Memory B cell (primary cell): ENCODE data around the gene MED12L.

Experiments used
- ATAC-seq: fragments of 150-1000 bp; cut with Tn5 transposase; 2 replicates; pipeline ENCODE4 v1.10.0; 2021; ENCODE audit warnings: low read depth, mild to moderate bottlenecking, moderate library complexity
- DNase-seq, 2 donors: peaks; one replicate each; pipeline ENCODE4 v3.0.0; 2022; ENCODE audit warnings: low spot score in 2 of 2
- H3K27ac Mint-ChIP-seq: one replicate; pipeline ENCODE4 v1.8.0; 2022; ENCODE audit warnings: mild to moderate bottlenecking, moderate library complexity, mixed read lengths
- H3K27me3 Mint-ChIP-seq: one replicate; pipeline ENCODE4 v1.8.0; 2022; ENCODE audit warnings: mixed read lengths
- H3K36me3 Mint-ChIP-seq: one replicate; pipeline ENCODE4 v1.8.0; 2022; ENCODE audit warnings: mild to moderate bottlenecking, mixed read lengths
- H3K4me1 Mint-ChIP-seq: one replicate; pipeline ENCODE4 v1.8.0; 2022; ENCODE audit warnings: mixed read lengths
- H3K4me3 Mint-ChIP-seq: one replicate; pipeline ENCODE4 v1.8.0; 2022; ENCODE audit warnings: mild to moderate bottlenecking, moderate library complexity, mixed read lengths
- H3K9me3 Mint-ChIP-seq: one replicate; pipeline ENCODE4 v1.8.0; 2022; ENCODE audit warnings: mixed read lengths

MED12L gene

GRCh38 chr3:151314593-151314992 lies 229.1 kb downstream of the MED12L start:
- ATAC-seq = no peak
- no peaks in the 10 kb centered on the region for H3K4me1 Mint-ChIP-seq
- DNase-seq = no peak
- no peak overlapping the region for H3K4me3 Mint-ChIP-seq
- no peaks in the 10 kb centered on the region for H3K36me3 Mint-ChIP-seq
- H3K27ac Mint-ChIP-seq = no peak overlapping the region
- H3K27me3 Mint-ChIP-seq = no peaks in the 10 kb centered on the region
- no peaks in the 10 kb centered on the region for H3K9me3 Mint-ChIP-seq

GRCh38 chr3:151315136-151315535 lies 229.7 kb downstream of the MED12L start:
- H3K27me3 Mint-ChIP-seq = no peaks in the 10 kb centered on the region
- no peak overlapping the region for H3K4me3 Mint-ChIP-seq
- no peaks in the 10 kb centered on the region for H3K4me1 Mint-ChIP-seq
- no peak for DNase-seq
- H3K27ac Mint-ChIP-seq = no peak overlapping the region
- no peaks in the 10 kb centered on the region for H3K9me3 Mint-ChIP-seq
- no peaks in the 10 kb centered on the region for H3K36me3 Mint-ChIP-seq
- ATAC-seq = no peak

GRCh38 chr3:151315846-151316245 lies 230.4 kb downstream of the MED12L start:
- H3K27ac Mint-ChIP-seq = no peak overlapping the region
- no peaks in the 10 kb centered on the region for H3K27me3 Mint-ChIP-seq
- H3K4me1 Mint-ChIP-seq = no peaks in the 10 kb centered on the region
- no peaks in the 10 kb centered on the region for H3K9me3 Mint-ChIP-seq
- DNase-seq = no peak
- no peaks in the 10 kb centered on the region for H3K36me3 Mint-ChIP-seq
- H3K4me3 Mint-ChIP-seq = no peak overlapping the region
- no peak for ATAC-seq

- ATAC-seq (no peak), DNase-seq (no peak)
- H3K27ac Mint-ChIP-seq = no peak within 1 kb of the TSS
These were observed 231.0 kb downstream of the MED12L start, which contains the start of gene GPR87 for GRCh38 chr3:151316267-151316991. Gene GPR87 (minus strand): TSS chr3:151316820. CDS start chr3:151300100, 16,720 bp downstream.

GRCh38 chr3:151318313-151318712 lies 232.8 kb downstream of the MED12L start:
- Mint-ChIP-seq H3K27me3 (no peaks in the 10 kb centered on the region), H3K27ac (no peak overlapping the region), H3K9me3 (peaks cover 2% of the 10 kb centered on the region), H3K4me3 (no peak overlapping the region), H3K36me3 (no peaks in the 10 kb centered on the region), H3K4me1 (no peaks in the 10 kb centered on the region)
- ATAC-seq (no peak), DNase-seq (no peak)

More at GRCh38 chr3:151316267-151316991, 231.0 kb downstream of the MED12L start, which contains the start of gene GPR87:
- Mint-ChIP-seq H3K4me1 (no peaks in the 10 kb centered on the region), H3K9me3 (no peaks in the 10 kb centered on the region), H3K27me3 (no peaks in the 10 kb centered on the region), H3K4me3 (peak within 1 kb of the TSS; percentile 15), H3K36me3 (no peaks in the 10 kb centered on the region)

GRCh38 chr3:151318991-151319390 lies 233.5 kb downstream of the MED12L start:
- H3K27me3 Mint-ChIP-seq = peaks cover 2% of the 10 kb centered on the region
- H3K27ac Mint-ChIP-seq = no peak overlapping the region
- peaks cover 2% of the 10 kb centered on the region for H3K9me3 Mint-ChIP-seq
- ATAC-seq (no peak), DNase-seq (no peak)
- H3K4me3 Mint-ChIP-seq = no peak overlapping the region
- H3K36me3 Mint-ChIP-seq = no peaks in the 10 kb centered on the region
- no peaks in the 10 kb centered on the region for H3K4me1 Mint-ChIP-seq

GRCh38 chr3:151319628-151320027 lies 234.2 kb downstream of the MED12L start:
- Mint-ChIP-seq H3K4me1 (no peaks in the 10 kb centered on the region), H3K9me3 (peaks cover 2% of the 10 kb centered on the region), H3K27ac (no peak overlapping the region), H3K36me3 (no peaks in the 10 kb centered on the region), H3K4me3 (no peak overlapping the region), H3K27me3 (peaks cover 2% of the 10 kb centered on the region)
- ATAC-seq = no peak
- no peak for DNase-seq

GRCh38 chr3:151320131-151320530 lies 234.7 kb downstream of the MED12L start:
- Mint-ChIP-seq H3K4me1 (no peaks in the 10 kb centered on the region), H3K4me3 (no peak overlapping the region), H3K36me3 (no peaks in the 10 kb centered on the region), H3K27me3 (peaks cover 2% of the 10 kb centered on the region), H3K27ac (no peak overlapping the region), H3K9me3 (peaks cover 2% of the 10 kb centered on the region)
- DNase-seq (no peak), ATAC-seq (no peak)

- DNase-seq (no peak), ATAC-seq (no peak)
- no peaks in the 10 kb centered on the region for H3K36me3 Mint-ChIP-seq
- H3K4me3 Mint-ChIP-seq = no peak overlapping the region
- H3K27me3 Mint-ChIP-seq = peaks cover 2% of the 10 kb centered on the region
- H3K9me3 Mint-ChIP-seq = peaks cover 2% of the 10 kb centered on the region
- no peaks in the 10 kb centered on the region for H3K4me1 Mint-ChIP-seq
- no peak overlapping the region for H3K27ac Mint-ChIP-seq
These were observed 236.1 kb downstream of the MED12L start for GRCh38 chr3:151321526-151321925.

- no peak overlapping the region for H3K4me3 Mint-ChIP-seq
- no peak for ATAC-seq
- peaks cover 2% of the 10 kb centered on the region for H3K27me3 Mint-ChIP-seq
- DNase-seq = no peak
- peaks cover 2% of the 10 kb centered on the region for H3K9me3 Mint-ChIP-seq
- no peak overlapping the region for H3K27ac Mint-ChIP-seq
- H3K36me3 Mint-ChIP-seq = no peaks in the 10 kb centered on the region
- no peaks in the 10 kb centered on the region for H3K4me1 Mint-ChIP-seq
These were observed 237.0 kb downstream of the MED12L start for GRCh38 chr3:151322511-151322910.

GRCh38 chr3:151327571-151328198 lies 242.2 kb downstream of the MED12L start:
- H3K27ac Mint-ChIP-seq = no peak overlapping the region
- no peak for DNase-seq
- peaks cover 4% of the 10 kb centered on the region for H3K27me3 Mint-ChIP-seq
- ATAC-seq = peak; percentile 41
- H3K36me3 Mint-ChIP-seq = no peaks in the 10 kb centered on the region
- H3K9me3 Mint-ChIP-seq = peaks cover 2% of the 10 kb centered on the region
- no peak overlapping the region for H3K4me3 Mint-ChIP-seq
- peaks cover 9% of the 10 kb centered on the region for H3K4me1 Mint-ChIP-seq

GRCh38 chr3:151328298-151328995 lies 243.0 kb downstream of the MED12L start:
- peaks cover 3% of the 10 kb centered on the region for H3K27me3 Mint-ChIP-seq
- H3K4me1 Mint-ChIP-seq = peaks cover 9% of the 10 kb centered on the region
- DNase-seq (no peak), ATAC-seq (peak; percentile 56)
- peak overlapping the region; percentile 62 for H3K27ac Mint-ChIP-seq
- H3K9me3 Mint-ChIP-seq = no peaks in the 10 kb centered on the region
- H3K36me3 Mint-ChIP-seq = no peaks in the 10 kb centered on the region
- H3K4me3 Mint-ChIP-seq = peak overlapping the region; percentile 69

GRCh38 chr3:151329363-151329762 lies 243.9 kb downstream of the MED12L start, which contains the start of gene P2RY13:
Gene P2RY13 (minus strand): TSS chr3:151329549. CDS start chr3:151329528, 21 bp downstream.
- Mint-ChIP-seq H3K27ac (peak within 1 kb of the TSS; percentile 62), H3K36me3 (no peaks in the 10 kb centered on the region), H3K27me3 (peaks cover 2% of the 10 kb centered on the region), H3K4me1 (peaks cover 9% of the 10 kb centered on the region), H3K4me3 (peak within 1 kb of the TSS; percentile 69), H3K9me3 (no peaks in the 10 kb centered on the region)
- ATAC-seq (peak; percentile 58), DNase-seq (no peak)

- Mint-ChIP-seq H3K4me3 (no peak overlapping the region), H3K27ac (no peak overlapping the region), H3K4me1 (peaks cover 9% of the 10 kb centered on the region), H3K27me3 (peaks cover 2% of the 10 kb centered on the region), H3K9me3 (no peaks in the 10 kb centered on the region), H3K36me3 (no peaks in the 10 kb centered on the region)
- no peak for DNase-seq
- no peak for ATAC-seq
These were observed 244.9 kb downstream of the MED12L start for GRCh38 chr3:151330379-151330778.
